Ishikawa (cell line): Measurements from ENCODE around the gene FAM135A.

Experiments
- CEBPB ChIP-seq: IDR thresholded peaks from 2 replicates; pipeline ENCODE4 v1.6.1; 2012
- CREB1 ChIP-seq: IDR thresholded peaks from 2 replicates; pipeline ENCODE4 v1.6.1; 2012; ENCODE audit warnings: low read depth
- EGR1 ChIP-seq: IDR thresholded peaks from 2 replicates; pipeline ENCODE4 v1.6.1; 2012
- EP300 ChIP-seq: IDR thresholded peaks from 2 replicates; pipeline ENCODE4 v1.6.1; 2012; ENCODE audit warnings: borderline replicate concordance
- FOXM1 ChIP-seq: IDR thresholded peaks from 2 replicates; pipeline ENCODE4 v1.6.1; 2012; ENCODE audit warnings: low read depth, borderline replicate concordance
- MAX ChIP-seq: IDR thresholded peaks from 2 replicates; pipeline ENCODE4 v1.6.1; 2012
- NFIC ChIP-seq: IDR thresholded peaks from 2 replicates; pipeline ENCODE4 v1.6.1; 2012
- RAD21 ChIP-seq: IDR thresholded peaks from 2 replicates; pipeline ENCODE4 v1.6.1; 2012; ENCODE audit warnings: low read depth
- REST ChIP-seq: IDR thresholded peaks from 2 replicates; pipeline ENCODE4 v1.6.1; 2012; ENCODE audit warnings: low read depth, mild to moderate bottlenecking
- TAF1 ChIP-seq: IDR thresholded peaks from 2 replicates; pipeline ENCODE4 v1.6.1; 2012; ENCODE audit warnings: low read depth, mild to moderate bottlenecking
- TCF12 ChIP-seq: IDR thresholded peaks from 2 replicates; pipeline ENCODE4 v1.6.1; 2012; ENCODE audit warnings: low read depth
- TEAD4 ChIP-seq: IDR thresholded peaks from 2 replicates; pipeline ENCODE4 v1.6.1; 2012
- YY1 ChIP-seq: IDR thresholded peaks from 2 replicates; pipeline ENCODE4 v1.6.1; 2012; ENCODE audit warnings: low read depth
- ZBTB7A ChIP-seq: IDR thresholded peaks from 2 replicates; pipeline ENCODE4 v1.6.1; 2012; ENCODE audit warnings: low read depth
- TF ChIP-seq, protein P1 (sequence below): IDR thresholded peaks from 2 replicates; pipeline ENCODE4 v1.6.1; 2012

The FAM135A gene

DNA sequence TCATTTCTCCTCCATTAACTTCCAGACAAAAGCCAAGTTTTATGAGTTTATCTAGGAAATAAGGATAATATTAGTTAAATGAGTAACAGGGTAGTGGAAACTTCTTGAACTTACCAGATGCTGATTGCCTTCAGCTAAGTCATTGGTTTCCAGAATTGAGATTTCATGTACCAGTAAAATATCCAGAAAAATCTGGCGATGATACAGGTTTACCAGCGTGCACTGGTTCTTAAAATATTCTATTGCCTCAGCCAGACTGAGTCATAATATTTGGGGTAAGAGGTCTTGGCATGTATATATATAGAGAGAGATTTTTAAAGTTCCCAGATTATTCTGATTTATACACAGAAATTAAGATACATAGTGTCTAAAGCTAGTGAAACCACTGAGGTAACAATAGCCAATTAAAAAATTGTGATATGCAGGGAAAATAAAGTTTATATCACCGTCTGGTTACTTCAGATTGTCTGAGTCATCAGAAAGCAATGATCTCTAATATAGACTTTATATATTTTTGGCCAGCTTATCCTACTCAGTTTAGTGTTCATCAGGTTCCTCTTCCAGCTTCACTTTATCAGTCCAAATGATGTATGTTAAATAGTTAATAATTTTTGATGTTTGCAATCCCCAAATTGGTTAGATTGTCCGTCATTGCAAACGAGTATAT lies 113.9 kb downstream of the FAM135A start:
- TF ChIP-seq EGR1 (no peak), TEAD4 (no peak), NFIC (no peak), YY1 (no peak), ZBTB7A (no peak), EP300 (no peak), TCF12 (no peak), TAF1 (no peak), CREB1 (no peak), CEBPB (no peak), REST (no peak), MAX (no peak), RAD21 (no peak), FOXM1 (no peak)
- TF ChIP-seq, protein P1, sequence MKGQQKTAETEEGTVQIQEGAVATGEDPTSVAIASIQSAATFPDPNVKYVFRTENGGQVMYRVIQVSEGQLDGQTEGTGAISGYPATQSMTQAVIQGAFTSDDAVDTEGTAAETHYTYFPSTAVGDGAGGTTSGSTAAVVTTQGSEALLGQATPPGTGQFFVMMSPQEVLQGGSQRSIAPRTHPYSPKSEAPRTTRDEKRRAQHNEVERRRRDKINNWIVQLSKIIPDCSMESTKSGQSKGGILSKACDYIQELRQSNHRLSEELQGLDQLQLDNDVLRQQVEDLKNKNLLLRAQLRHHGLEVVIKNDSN = no peak

DNA sequence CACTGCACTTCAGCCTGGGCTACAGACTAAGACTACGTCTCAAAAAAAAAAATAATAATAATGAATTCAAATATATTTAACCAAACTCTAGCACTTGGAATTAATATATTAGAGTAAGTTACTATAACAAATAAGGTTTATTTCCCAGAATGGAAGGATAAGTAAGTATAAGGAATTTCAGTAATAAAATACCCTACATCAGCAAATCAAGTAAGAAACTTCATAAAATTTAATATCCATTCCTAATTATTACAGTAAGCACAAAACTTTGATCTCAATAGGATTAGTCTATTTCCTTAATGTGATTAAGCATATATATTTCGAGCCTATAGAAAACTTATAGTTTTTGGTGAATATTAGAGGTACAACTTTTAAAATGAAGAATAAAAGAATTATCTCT lies 116.7 kb downstream of the FAM135A start:
- no peak for TF ChIP-seq RAD21
- TF ChIP-seq MAX = no peak
- TF ChIP-seq, protein P1 = no peak
- no peak for TF ChIP-seq CEBPB
- no peak for TF ChIP-seq FOXM1
- TF ChIP-seq TCF12 = no peak
- no peak for TF ChIP-seq REST

DNA sequence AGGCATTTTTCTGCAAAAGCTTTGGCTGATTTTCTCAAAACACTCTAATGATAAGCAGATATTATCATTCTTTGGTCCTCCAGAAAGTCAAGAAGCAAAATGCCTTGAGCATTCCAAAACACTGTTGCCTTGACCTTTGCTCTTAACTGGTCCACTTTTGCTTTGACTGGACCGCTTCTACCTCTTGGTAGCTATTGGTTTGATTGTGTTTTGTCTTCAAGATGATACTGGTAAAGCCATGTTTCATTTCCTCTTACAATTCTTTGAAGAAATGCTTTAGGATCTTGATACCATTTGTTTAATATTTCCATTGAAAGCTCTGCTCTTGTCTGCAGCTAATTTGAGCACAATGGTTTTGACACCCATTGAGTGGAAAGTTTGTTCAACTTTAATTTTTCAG lies 117.8 kb downstream of the FAM135A start:
- TF ChIP-seq MAX = no peak
- no peak for TF ChIP-seq EP300
- TF ChIP-seq ZBTB7A = no peak
- no peak for TF ChIP-seq TAF1
- TF ChIP-seq TEAD4 = no peak
- no peak for TF ChIP-seq TCF12
- no peak for TF ChIP-seq CEBPB
- TF ChIP-seq, protein P1 = no peak

GRCh38 chr6:70537266-70537665 lies 124.0 kb downstream of the FAM135A start:
- TF ChIP-seq REST = no peak
- no peak for TF ChIP-seq TCF12
- no peak for TF ChIP-seq CEBPB
- TF ChIP-seq TAF1 = no peak
- no peak for TF ChIP-seq FOXM1
- TF ChIP-seq EP300 = no peak
- TF ChIP-seq NFIC = no peak
